ENCODE measurements around the gene KLK10.
A peak's percentile ranks its signal among the peaks of the same experiment; 100 is the strongest.

KLK10 gene

DNA sequence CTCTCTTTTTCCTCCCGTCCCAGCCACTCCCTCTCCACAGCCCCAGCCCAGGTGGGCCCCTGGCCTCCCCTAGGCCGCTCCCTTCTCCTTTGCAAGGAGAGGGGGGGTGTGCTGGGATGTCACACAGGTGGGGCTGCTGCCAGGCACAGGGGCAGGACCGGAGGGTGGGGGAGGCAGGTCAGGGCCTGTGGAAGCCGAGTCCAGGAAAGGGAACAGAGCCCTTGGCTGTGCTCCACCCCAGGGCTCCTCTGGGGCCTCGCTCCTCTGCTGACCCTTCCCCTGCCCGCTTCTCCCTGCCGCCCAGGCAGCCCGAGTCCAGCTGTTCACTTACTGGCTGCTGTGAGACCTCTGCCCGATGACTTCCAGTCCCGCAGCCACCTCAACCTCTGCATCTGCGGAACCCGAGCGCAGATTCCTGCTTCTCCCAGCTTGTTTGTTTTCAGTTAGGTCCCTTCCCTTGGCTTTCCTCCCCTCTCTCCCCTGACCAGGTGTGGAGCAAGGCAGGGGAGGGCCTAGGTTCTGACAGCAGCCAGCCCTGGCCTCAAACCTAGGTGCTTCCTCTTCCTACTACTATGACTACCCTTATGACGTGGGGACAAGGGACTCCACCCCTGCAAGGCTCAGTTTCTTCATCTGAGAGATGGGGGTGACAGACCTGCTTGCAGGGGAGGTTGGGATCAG is 7.8 kb upstream of the KLK10 start:
- no peak for DNase-seq (ENCODE audit: insufficient read length, low spot score)
- FAIRE-seq = no peak

DNA sequence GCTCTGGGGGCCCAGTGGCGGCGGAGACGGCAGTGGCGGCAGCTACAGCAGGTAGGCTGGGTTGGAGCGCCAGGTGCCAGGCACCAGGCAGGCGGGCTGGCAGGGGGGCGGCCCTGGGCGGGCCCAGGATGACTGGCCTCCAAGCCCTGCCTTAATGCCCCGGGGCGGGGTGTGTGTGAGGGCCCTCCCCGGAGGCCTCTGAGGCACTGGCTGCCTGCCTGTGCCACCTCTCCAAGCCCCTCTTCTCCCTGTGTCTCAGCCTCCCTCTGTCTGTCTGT is 7.0 kb upstream of the KLK10 start, which contains the start of gene KLK11:
KLK11 (minus strand) TSS at position 63 of the 278 bp plus-strand sequence. CDS start 985 bp downstream, outside the sequence.
- FAIRE-seq = no peak
- no peak for DNase-seq (ENCODE audit: insufficient read length, low spot score)

DNA sequence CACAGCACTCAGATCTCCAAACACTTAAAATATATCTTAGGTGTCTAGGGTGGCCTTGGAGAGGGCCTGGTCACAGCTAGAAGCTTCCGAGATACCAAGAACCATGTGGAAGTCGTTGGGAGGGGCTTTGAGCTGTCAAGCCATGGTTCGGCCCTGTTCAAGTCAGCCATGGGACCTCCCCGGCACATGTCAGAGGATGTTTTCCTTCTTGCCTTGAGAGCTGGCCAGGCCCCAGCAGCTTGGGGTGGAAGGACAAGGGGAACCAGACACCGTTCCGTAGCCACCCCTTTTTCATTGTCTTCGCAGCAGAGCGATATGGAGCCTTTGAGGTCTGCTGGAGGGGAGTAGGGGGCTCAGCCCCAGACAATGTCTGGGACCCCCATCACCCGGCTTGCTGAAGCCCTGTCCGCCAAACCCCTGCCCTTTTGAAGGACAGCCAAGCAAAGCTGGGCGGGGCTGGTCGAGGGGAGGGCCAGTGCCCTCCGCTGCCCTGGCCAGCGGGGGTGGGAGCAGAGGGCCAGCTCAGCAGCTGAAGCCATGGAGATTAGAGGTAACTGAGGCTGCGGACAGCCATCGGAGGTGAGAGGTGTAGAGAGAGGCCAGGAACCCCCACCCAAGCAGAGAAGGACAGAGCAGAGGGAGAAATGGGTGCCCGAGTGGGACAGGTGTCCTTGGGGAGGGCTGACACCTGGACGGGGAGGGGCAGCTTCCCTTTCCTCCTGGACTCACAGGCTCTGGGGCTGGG is 6.5 kb upstream of the KLK10 start:
- no peak for DNase-seq (ENCODE audit: insufficient read length, low spot score)
- FAIRE-seq = no peak

DNA sequence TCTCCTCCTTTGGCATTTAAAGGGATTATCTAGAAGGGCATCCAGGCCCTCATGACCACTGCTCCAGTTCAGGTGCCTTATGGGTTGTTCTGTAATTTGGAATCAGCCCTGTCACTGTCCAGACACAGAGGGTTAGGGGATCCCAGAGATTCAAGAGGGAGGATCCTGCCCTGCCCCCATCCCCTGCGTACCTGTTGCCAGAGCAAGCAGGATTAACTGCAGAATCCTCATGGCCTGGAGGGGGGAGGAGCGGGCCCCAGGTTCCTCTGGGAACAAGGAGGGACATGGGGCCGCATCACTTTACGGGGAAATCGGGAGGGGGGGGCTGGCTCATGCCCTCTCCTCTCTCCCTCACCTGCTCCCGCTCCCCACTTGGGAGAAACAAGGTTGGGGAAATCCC is 5.9 kb upstream of the KLK10 start:
- no peak for FAIRE-seq
- DNase-seq (ENCODE audit: insufficient read length, low spot score) = no peak

- DNase-seq (ENCODE audit: insufficient read length, low spot score) (no peak), FAIRE-seq (no peak)
Observed at GRCh38 chr19:51024924-51025323, 5.4 kb upstream of the KLK10 start.

- FAIRE-seq = no peak
- no peak for DNase-seq (ENCODE audit: insufficient read length, low spot score)
Observed at GRCh38 chr19:51023946-51024345, 4.4 kb upstream of the KLK10 start.

GRCh38 chr19:51022526-51022925 is 3.0 kb upstream of the KLK10 start:
- no peak for DNase-seq (ENCODE audit: insufficient read length, low spot score)
- FAIRE-seq = no peak

GRCh38 chr19:51020988-51021651 is 1.6 kb upstream of the KLK10 start:
- DNase-seq (ENCODE audit: insufficient read length, low spot score) (peak; percentile 52), FAIRE-seq (no peak)

DNA sequence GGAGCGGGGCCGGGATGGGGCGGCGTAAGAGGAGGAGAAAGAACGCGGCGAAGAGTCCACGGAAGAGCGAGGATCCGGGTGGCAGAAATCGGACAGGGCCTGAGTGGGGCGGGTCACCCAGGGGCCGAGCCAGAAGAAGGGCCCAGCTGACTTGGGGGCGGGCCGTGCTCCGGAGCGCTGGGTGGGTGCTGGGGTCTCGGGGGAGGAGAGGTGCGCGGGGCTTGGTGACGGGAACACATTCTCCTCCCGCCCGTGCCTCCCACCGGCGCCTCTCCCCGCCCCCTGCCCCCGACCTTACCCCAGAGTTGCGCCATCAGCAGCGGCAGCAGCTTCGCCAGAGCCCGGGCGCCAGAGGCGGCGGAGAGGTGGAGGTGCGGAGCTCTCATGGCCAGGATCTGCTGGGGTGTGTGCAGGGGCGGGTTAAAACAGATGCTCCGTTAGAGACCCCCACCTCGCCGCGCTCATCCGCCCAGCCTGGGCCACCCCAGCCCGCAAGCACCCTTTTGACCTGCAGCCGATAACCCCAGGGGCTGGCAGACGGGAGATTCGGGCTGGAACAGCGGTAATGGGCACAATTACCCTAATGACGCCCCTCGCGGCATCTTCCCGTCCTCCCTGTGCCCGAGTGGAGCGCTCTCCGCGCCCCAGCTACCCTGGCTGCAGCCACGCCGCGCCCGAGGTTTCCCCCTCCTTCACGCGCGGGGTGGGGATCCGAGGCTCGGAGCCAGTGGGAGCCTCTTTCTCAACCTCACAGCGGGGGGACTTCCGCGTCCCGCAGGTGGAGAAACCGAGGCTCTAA is 565 bp downstream of the KLK10 start:
- no peak for DNase-seq (ENCODE audit: insufficient read length, low spot score)
- no peak for FAIRE-seq

- no peak for FAIRE-seq
Observed at GRCh38 chr19:51016798-51017683, 2.5 kb downstream of the KLK10 start.

GRCh38 chr19:51015691-51016267 is 3.7 kb downstream of the KLK10 start:
- FAIRE-seq = no peak

More at GRCh38 chr19:51016798-51017683, 2.5 kb downstream of the KLK10 start:
- peak; percentile 65 for DNase-seq (ENCODE audit: insufficient read length, low spot score)

GRCh38 chr19:51014242-51014641 is 5.3 kb downstream of the KLK10 start:
- no peak for FAIRE-seq
- no peak for DNase-seq (ENCODE audit: insufficient read length, low spot score)

More at GRCh38 chr19:51015691-51016267, 3.7 kb downstream of the KLK10 start:
- no peak for DNase-seq (ENCODE audit: insufficient read length, low spot score)

DNA sequence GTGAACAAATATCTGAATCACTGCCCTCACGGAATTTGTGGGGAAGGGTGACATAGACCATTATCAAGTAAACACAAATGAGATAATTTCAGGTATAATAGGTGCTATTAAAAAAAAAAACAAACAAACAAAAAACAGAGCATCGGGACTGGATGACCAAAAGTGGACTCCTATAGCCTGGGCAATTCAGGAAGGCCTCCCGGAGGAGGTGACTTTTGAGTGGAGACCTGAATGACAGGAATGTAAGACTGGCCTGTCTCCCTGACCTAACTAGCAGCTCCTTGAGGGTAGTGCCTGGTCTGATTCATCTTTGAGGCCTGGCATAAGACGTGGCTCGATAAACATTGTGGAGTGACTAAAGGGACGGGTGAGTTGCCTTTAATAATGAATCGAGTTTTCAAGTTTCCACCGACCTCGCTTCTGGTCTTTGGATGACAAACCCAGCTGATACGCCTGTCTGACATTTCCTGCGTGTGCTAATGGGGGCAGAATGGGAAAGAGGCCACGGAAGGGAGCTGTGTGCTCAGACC is 6.8 kb downstream of the KLK10 start:
- no peak for DNase-seq (ENCODE audit: insufficient read length, low spot score)
- FAIRE-seq = no peak

- DNase-seq (ENCODE audit: insufficient read length, low spot score) = no peak
- no peak for FAIRE-seq
Observed at GRCh38 chr19:51010066-51010795, 9.3 kb downstream of the KLK10 start.

DNA sequence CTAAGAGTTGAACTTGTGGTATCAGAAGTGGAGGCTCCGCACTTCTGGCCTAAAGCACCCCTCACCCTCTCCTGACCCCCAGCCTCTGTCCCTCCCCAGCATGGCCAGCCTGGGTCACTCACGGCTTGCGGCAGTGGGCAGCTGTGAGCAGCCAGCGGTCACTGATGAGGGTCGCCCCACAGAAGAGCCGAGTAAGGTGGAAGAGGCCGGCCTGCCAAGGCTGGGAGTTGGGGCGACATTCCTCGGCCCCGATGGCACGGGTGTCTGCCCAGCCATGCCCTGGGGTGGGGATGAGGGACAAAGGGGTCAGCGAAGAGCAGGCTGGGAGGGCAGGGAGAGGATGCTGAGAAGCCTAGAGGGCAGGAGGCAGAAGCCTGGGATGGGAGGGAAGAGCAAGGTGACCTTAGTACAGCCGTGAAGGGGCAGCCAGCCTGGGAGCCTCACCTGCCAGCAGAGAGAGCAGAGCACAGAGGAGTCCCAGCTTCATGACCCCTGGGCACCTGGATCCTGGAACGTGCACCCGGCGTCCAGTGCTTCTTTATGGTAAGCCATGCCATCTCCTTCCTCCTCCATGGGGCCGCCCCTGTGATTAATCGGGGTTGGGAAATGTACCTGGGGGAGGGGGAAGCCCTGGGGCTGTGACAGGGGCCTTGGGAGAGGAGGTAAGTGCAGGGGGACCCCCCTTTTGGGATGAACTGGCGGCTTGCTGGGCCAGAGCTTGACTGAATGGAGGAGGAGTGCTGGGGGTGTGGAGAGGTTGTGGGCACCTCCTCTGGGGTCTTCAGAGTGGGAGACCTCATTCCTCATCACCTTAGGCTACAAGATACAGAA is 10.2 kb downstream of the KLK10 start:
- FAIRE-seq = no peak

DNA sequence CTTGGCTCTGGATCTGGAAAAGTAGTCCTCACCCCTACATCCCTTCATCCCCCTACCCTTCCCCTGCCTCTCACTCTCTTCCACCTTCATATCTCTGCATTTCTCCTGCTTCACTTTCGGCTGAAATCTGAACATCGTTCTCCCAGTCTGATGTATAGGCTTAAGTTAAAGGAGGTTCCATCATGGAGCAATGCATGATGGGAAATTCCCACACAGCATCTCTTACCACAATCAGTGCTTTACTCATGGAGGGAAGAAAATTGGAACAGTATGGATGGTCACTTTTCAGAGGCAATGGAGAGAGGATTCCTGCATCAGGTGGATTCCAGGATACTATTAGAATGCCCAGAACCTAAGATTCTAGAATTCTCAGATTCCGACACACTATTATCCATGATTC is 12.0 kb downstream of the KLK10 start:
- no peak for FAIRE-seq
- no peak for DNase-seq (ENCODE audit: insufficient read length, low spot score)

More for the DNA sequence above, 10.2 kb downstream of the KLK10 start:
- DNase-seq (ENCODE audit: insufficient read length, low spot score) = no peak

- DNase-seq (ENCODE audit: insufficient read length, low spot score) (no peak), FAIRE-seq (no peak)
Observed at GRCh38 chr19:51006406-51006805, 13.1 kb downstream of the KLK10 start.

DNA sequence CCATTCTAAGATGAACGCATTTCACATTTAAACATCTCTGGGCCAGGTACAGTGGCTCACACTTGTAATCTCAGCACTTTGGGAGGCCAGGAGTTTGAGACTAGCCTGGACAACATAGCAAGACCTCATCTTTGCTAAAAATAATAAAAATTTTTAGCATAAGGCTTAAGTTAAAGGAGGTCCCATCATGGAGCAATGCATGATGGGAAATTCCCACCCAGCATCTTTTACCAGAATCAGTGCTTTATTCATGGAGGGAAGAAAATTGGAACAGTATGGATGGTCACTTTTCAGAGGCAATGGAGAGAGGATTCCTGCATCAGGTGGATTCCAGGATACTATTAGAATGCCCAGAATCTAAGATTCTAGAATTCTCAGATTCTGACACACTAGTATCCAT is 14.3 kb downstream of the KLK10 start:
- FAIRE-seq = no peak
- no peak for DNase-seq (ENCODE audit: insufficient read length, low spot score)
